Endothelial cell of umbilical vein (primary cell): ENCODE data around the gene TRAF7. TPM values are rescaled to one million over a fixed set of nuclear protein-coding genes. Genes with fewer than 3 reads are reported as not detected.

Source experiments
- BruUV-seq: library from RNA; stranded (reverse); fragments of 400-500 nt; replicated peaks from 2 replicates; lab custom pipeline; 2021; lab: Mats Ljungman, UMichigan
- CTCF ChIA-PET: fragments of 300-600, 350-600 bp; sonication (Branson Sonifier 250); formaldehyde crosslinking; loops from one replicate; lab custom pipeline; 2021; ENCODE audit warnings: antibody characterized with exemption, inconsistent platforms; lab: Charles Lee
- POLR2A ChIA-PET: fragments of 300-600, 350-600 bp; sonication (Branson Sonifier 250); formaldehyde crosslinking; loops from one replicate; lab custom pipeline; 2021; ENCODE audit warnings: antibody characterized with exemption, inconsistent platforms; lab: Charles Lee
- DNase-seq: peaks from one replicate; pipeline ENCODE4 v3.0.0-alpha.2; 2011; ENCODE audit warnings: low read depth, low spot score
- FAIRE-seq: peaks from 2 replicates; lab custom pipeline; 2011; peaks lifted over from hg19 to GRCh38; lab: Jason Lieb, UNC
- H2AFZ ChIP-seq: 2 replicates; pipeline ENCODE4 v1.6.0; 2012; ENCODE audit warnings: low read depth, low read length, control low read depth, inconsistent platforms
- H3K27ac ChIP-seq: 2 replicates; pipeline ENCODE4 v1.5.1; 2011; ENCODE audit warnings: low read depth, mild to moderate bottlenecking, control low read depth, low read length, moderate library complexity; ENCODE audit not compliant: insufficient read depth
- H3K27me3 ChIP-seq, 2 experiments: 2 replicates each; pipeline versions ENCODE4 v1.6.0 to v1.6.1; 2011; ENCODE audit warnings: low read length in 2 of 2, mixed read lengths in 1 of 2; ENCODE audit not compliant: control insufficient read depth in 2 of 2, insufficient read depth in 2 of 2
- H3K36me3 ChIP-seq, 2 experiments: 2 replicates in 1 of 2; 3 replicates in 1 of 2; pipeline ENCODE4 v1.5.1; 2011; ENCODE audit warnings: low read length in 2 of 2, mild to moderate bottlenecking in 1 of 2, moderate library complexity in 1 of 2; ENCODE audit not compliant: control insufficient read depth in 2 of 2, insufficient read depth in 2 of 2; ENCODE audit errors: extremely low read depth in 1 of 2
- H3K4me1 ChIP-seq: 3 replicates; pipeline ENCODE4 v1.5.1; 2011; ENCODE audit warnings: mild to moderate bottlenecking, low read length; ENCODE audit not compliant: control insufficient read depth, insufficient read depth; ENCODE audit errors: extremely low read depth
- H3K4me2 ChIP-seq: 2 replicates; pipeline ENCODE4 v1.6.1; 2011; ENCODE audit warnings: low read length, control low read depth, mixed read lengths; ENCODE audit not compliant: insufficient read depth
- H3K4me3 ChIP-seq, 3 experiments: fragments of 200-600 bp in 1 of 3; sonication (generic), shearing (Covaris generic) in 1 of 3; replicated peaks in 1 of 3; 2 replicates each; pipeline ENCODE4 v1.5.1; 2011 to 2016; ENCODE audit warnings: control low read depth in 3 of 3, low read length in 3 of 3, mild to moderate bottlenecking in 2 of 3, inconsistent platforms in 1 of 3, low read depth in 1 of 3, moderate library complexity in 1 of 3; ENCODE audit not compliant: insufficient read depth in 1 of 3
- H3K79me2 ChIP-seq: 2 replicates; pipeline ENCODE4 v1.6.0; 2012; ENCODE audit warnings: low read length, inconsistent platforms; ENCODE audit not compliant: control insufficient read depth, insufficient read depth
- H3K9ac ChIP-seq: replicated peaks from 2 replicates; pipeline ENCODE3; 2011; ENCODE audit warnings: low read length, control low read depth; ENCODE audit not compliant: insufficient read depth; ENCODE audit errors: extremely low read depth
- H3K9me1 ChIP-seq: replicated peaks from 3 replicates; pipeline ENCODE4 v1.6.0; 2011; ENCODE audit warnings: mild to moderate bottlenecking, low read length; ENCODE audit not compliant: control insufficient read depth, insufficient read depth; ENCODE audit errors: extremely low read depth
- H3K9me3 ChIP-seq: replicated peaks from 2 replicates; pipeline ENCODE4 v1.5.1; 2012; ENCODE audit warnings: low read length, inconsistent platforms; ENCODE audit not compliant: control insufficient read depth, insufficient read depth
- H4K20me1 ChIP-seq: replicated peaks from 2 replicates; pipeline ENCODE3; 2011; ENCODE audit warnings: mild to moderate bottlenecking, low read length; ENCODE audit not compliant: control insufficient read depth, insufficient read depth; ENCODE audit errors: extremely low read depth
- EZH2 ChIP-seq: IDR thresholded peaks from 2 replicates; pipeline ENCODE4 v1.6.1; 2012; ENCODE audit warnings: borderline replicate concordance, low read depth, mild to moderate bottlenecking, moderate library complexity, low read length, inconsistent platforms; ENCODE audit not compliant: severe bottlenecking
- FOS ChIP-seq: IDR thresholded peaks from 2 replicates; pipeline ENCODE4 v1.6.1; 2011; ENCODE audit warnings: mild to moderate bottlenecking, low read length, moderate library complexity, borderline replicate concordance; ENCODE audit not compliant: insufficient read depth
- GATA2 ChIP-seq: IDR thresholded peaks from 2 replicates; pipeline ENCODE4 v1.7.0; 2011; ENCODE audit warnings: low read depth, mild to moderate bottlenecking, moderate library complexity, mixed read lengths, low read length; ENCODE audit not compliant: insufficient read length, insufficient read depth
- JUN ChIP-seq: IDR thresholded peaks from 2 replicates; pipeline ENCODE4 v1.6.1; 2011; ENCODE audit warnings: borderline replicate concordance, low read depth; ENCODE audit not compliant: insufficient read length, insufficient read depth
- MYC ChIP-seq: IDR thresholded peaks from one replicate; pipeline ENCODE4 v1.6.1; 2011; ENCODE audit warnings: mild to moderate bottlenecking, low read depth, low read length
- POLR2A ChIP-seq: IDR thresholded peaks from 2 replicates; pipeline ENCODE4 v1.6.1; 2012; ENCODE audit warnings: low read depth, mild to moderate bottlenecking, control low read depth, low read length
- POLR2AphosphoS5 ChIP-seq: IDR thresholded peaks from 2 replicates; pipeline ENCODE4 v1.6.1; 2012; ENCODE audit warnings: low read depth, mild to moderate bottlenecking, control low read depth, low read length, moderate library complexity; ENCODE audit not compliant: insufficient read depth
- dilution Hi-C: fragments of 300-500 bp; cut with MboI; formaldehyde crosslinking; loops from one replicate; pipeline ENCODE4 v1.15.0; 2019; ENCODE audit warnings: low sequenced_read_pairs; ENCODE audit not compliant: extremely low pct_ligation_motif_present
- intact Hi-C: fragments of 100-400 bp; cut with micrococcal nuclease; formaldehyde crosslinking; loops from one replicate; pipeline ENCODE4 v1.10.0; 2022
- polyA plus RNA-seq, 4 experiments: library from polyadenylated mRNA; depleted of rRNA in 3 of 4; stranded (reverse) in 3 of 4; unstranded in 1 of 4; fragments of >200 nt; gene quantifications; 2 replicates each; pipeline versions ENCODE4 v1.2.1 to v1.2.3, GENCODE V29; 2011 to 2012; ENCODE audit warnings: missing spikeins in 1 of 4
- total RNA-seq: library from RNA; stranded (reverse); gene quantifications from 2 replicates; pipeline ENCODE4 v1.2.3, GENCODE V29; 2021
- TF ChIP-seq, protein P1 (sequence below), 2 donors: IDR thresholded peaks; 1 replicate in 1 of 2; 2 replicates in 1 of 2; pipeline ENCODE4 v1.5.1; 2011; ENCODE audit warnings: low read length in 2 of 2, mild to moderate bottlenecking in 2 of 2, moderate library complexity in 2 of 2, control low read depth in 1 of 2, inconsistent platforms in 1 of 2, low read depth in 1 of 2; ENCODE audit not compliant: insufficient read depth in 1 of 2; ENCODE audit errors: extremely low read depth in 1 of 2
- TF ChIP-seq, protein P2 (sequence below): IDR thresholded peaks from 2 replicates; pipeline ENCODE4 v1.6.1; 2011; ENCODE audit not compliant: insufficient read depth, insufficient read length

The TRAF7 gene
- total and polyA plus RNA-seq, 2 donors (not counting 3 experiments of a cell fraction or from before 2014, with no cell fraction given) = 141 to 175 TPM

DNA sequence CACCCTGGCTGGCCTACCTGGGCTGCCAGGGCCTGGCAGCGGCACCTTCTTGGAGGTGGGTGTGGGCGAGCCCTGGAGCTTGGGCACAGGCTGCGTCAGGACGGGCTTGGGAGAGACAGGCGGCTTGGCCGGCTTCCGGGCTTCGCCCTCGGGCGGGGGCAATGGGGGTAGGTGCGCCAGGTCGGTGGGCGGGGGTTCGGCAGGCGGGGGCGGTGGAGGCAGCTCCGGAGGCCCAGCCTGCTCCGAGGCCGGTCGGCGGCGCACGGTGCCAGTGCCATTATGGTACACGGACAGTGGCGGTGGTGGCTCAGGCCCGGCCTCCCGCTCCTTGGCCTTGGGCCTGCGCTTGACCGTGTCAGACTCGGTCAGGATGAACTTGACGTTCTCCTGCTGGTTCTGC is 24.0 kb downstream of the TRAF7 start:
- no peaks in the 10 kb centered on the region for H3K79me2 ChIP-seq
- no TSS peak for BruUV-seq
- DNase-seq (no peak), FAIRE-seq (no peak)
- POLR2A ChIA-PET = no interaction called here
- TF ChIP-seq JUN (no peak), FOS (no peak), GATA2 (no peak), POLR2A (no peak), EZH2 (no peak), MYC (no peak), POLR2AphosphoS5 (no peak)
- TF ChIP-seq, protein P1, sequence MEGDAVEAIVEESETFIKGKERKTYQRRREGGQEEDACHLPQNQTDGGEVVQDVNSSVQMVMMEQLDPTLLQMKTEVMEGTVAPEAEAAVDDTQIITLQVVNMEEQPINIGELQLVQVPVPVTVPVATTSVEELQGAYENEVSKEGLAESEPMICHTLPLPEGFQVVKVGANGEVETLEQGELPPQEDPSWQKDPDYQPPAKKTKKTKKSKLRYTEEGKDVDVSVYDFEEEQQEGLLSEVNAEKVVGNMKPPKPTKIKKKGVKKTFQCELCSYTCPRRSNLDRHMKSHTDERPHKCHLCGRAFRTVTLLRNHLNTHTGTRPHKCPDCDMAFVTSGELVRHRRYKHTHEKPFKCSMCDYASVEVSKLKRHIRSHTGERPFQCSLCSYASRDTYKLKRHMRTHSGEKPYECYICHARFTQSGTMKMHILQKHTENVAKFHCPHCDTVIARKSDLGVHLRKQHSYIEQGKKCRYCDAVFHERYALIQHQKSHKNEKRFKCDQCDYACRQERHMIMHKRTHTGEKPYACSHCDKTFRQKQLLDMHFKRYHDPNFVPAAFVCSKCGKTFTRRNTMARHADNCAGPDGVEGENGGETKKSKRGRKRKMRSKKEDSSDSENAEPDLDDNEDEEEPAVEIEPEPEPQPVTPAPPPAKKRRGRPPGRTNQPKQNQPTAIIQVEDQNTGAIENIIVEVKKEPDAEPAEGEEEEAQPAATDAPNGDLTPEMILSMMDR (IDR thresholded peaks at IDR 0.05; ENCODE audit: extremely low read depth in 1 of 2, insufficient read depth in 1 of 2, low read depth in 1 of 2, low read length in 2 of 2) = no peak
- TF ChIP-seq, protein P2, sequence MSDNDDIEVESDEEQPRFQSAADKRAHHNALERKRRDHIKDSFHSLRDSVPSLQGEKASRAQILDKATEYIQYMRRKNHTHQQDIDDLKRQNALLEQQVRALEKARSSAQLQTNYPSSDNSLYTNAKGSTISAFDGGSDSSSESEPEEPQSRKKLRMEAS = no peak
- no peaks in the 10 kb centered on the region for H3K27me3 ChIP-seq
- intact Hi-C loops = no loop called here
- no peak overlapping the region for H3K4me2 ChIP-seq
- dilution Hi-C loops = no loop called here
- H3K4me1 ChIP-seq = no peaks in the 10 kb centered on the region
- H3K4me3 ChIP-seq = no peak overlapping the region
- H3K36me3 ChIP-seq = peaks cover 13 to 22% of the 10 kb centered on the region in 2 experiments
- H3K9me3 ChIP-seq = no peaks in the 10 kb centered on the region
- H2AFZ ChIP-seq = no peak overlapping the region
- H3K9me1 ChIP-seq = no peaks in the 10 kb centered on the region
- CTCF ChIA-PET = no interaction called here
- no peaks in the 10 kb centered on the region for H4K20me1 ChIP-seq
- no peak overlapping the region for H3K27ac ChIP-seq
- no peak overlapping the region for H3K9ac ChIP-seq
